ENCODE measurements around the gene FHIT.

- TF ChIP-seq POLR2A (IDR thresholded peaks at IDR 0.05; ENCODE audit: low read length) (no peak), GATA1 (IDR thresholded peaks at IDR 0.05; ENCODE audit: low read depth, low read length) (no peak)
These were observed 297.2 kb downstream of the FHIT start for GRCh38 chr3:60954048-60954447.

All from erythroblast (primary cell).